CD4-positive, CD25-positive, alpha-beta regulatory T cell (primary cell): ENCODE measurements around the gene RBP5. TPM values are rescaled to one million over a fixed set of nuclear protein-coding genes. Genes with fewer than 3 reads are reported as not detected.

Experiments
- ATAC-seq, 2 donors: fragments of 150-1000 bp; cut with Tn5 transposase; one replicate each; pipeline ENCODE4 v1.10.0; 2021; ENCODE audit warnings: low read depth in 2 of 2, moderate number of reproducible peaks in 2 of 2, moderate library complexity in 1 of 2
- DNase-seq, 3 donors: peaks; one replicate each; pipeline versions ENCODE4 v3.0.0 to v3.0.0-alpha.2; 2012 to 2022; ENCODE audit warnings: mixed read lengths in 1 of 3
- H3K27ac ChIP-seq: one replicate; pipeline ENCODE4 v1.7.0; 2013; ENCODE audit warnings: mild to moderate bottlenecking, low read length; ENCODE audit not compliant: insufficient read depth, poor library complexity, severe bottlenecking
- H3K27me3 ChIP-seq: one replicate; pipeline ENCODE4 v1.7.0; 2013; ENCODE audit warnings: low read length; ENCODE audit not compliant: control insufficient read depth, insufficient read depth
- H3K36me3 ChIP-seq: one replicate; pipeline ENCODE4 v1.7.0; 2013; ENCODE audit warnings: mild to moderate bottlenecking, low read length, moderate library complexity; ENCODE audit not compliant: control insufficient read depth, insufficient read depth
- H3K4me1 ChIP-seq: 2 replicates; pipeline ENCODE4 v1.7.0; 2013; ENCODE audit warnings: mild to moderate bottlenecking, low read length; ENCODE audit not compliant: insufficient read depth, control insufficient read depth, poor library complexity, severe bottlenecking
- H3K4me3 ChIP-seq: one replicate; pipeline ENCODE4 v1.7.0; 2013; ENCODE audit warnings: low read depth, mild to moderate bottlenecking, low read length, moderate library complexity
- H3K9me3 ChIP-seq, 2 experiments: 1 replicate in 1 of 2; 2 replicates in 1 of 2; pipeline ENCODE4 v1.7.0; 2013; ENCODE audit warnings: low read length in 2 of 2, mild to moderate bottlenecking in 1 of 2, moderate library complexity in 1 of 2; ENCODE audit not compliant: control insufficient read depth in 2 of 2
- H3K27ac Mint-ChIP-seq, 3 donors: one replicate each; pipeline ENCODE4 v1.8.0; 2020 to 2022; ENCODE audit warnings: mild to moderate bottlenecking in 3 of 3, mixed read lengths in 3 of 3, moderate library complexity in 2 of 3
- H3K27me3 Mint-ChIP-seq: one replicate; pipeline ENCODE4 v1.8.0; 2022; ENCODE audit warnings: mild to moderate bottlenecking, mixed read lengths
- H3K36me3 Mint-ChIP-seq: one replicate; pipeline ENCODE4 v1.8.0; 2020; ENCODE audit warnings: mixed read lengths
- H3K4me1 Mint-ChIP-seq, 4 donors: one replicate each; pipeline ENCODE4 v1.8.0; 2020 to 2022; ENCODE audit warnings: mixed read lengths in 4 of 4, mild to moderate bottlenecking in 1 of 4
- H3K4me3 Mint-ChIP-seq, 4 donors: one replicate each; pipeline ENCODE4 v1.8.0; 2020 to 2022; ENCODE audit warnings: mild to moderate bottlenecking in 4 of 4, mixed read lengths in 4 of 4, moderate library complexity in 3 of 4
- H3K9me3 Mint-ChIP-seq, 7 donors: one replicate each; pipeline ENCODE4 v1.8.0; 2020 to 2022; ENCODE audit warnings: mixed read lengths in 7 of 7, mild to moderate bottlenecking in 3 of 7, moderate library complexity in 2 of 7
- polyA plus RNA-seq, 4 donors: library from polyadenylated mRNA; unstranded; fragments of 300-500 nt; fragmentation: Illumina TruSeq; gene quantifications; one replicate each; pipeline ENCODE4 v1.2.3, GENCODE V29; 2021
- total RNA-seq: library from RNA; stranded (reverse); gene quantifications from one replicate; pipeline ENCODE4 v1.2.3, GENCODE V29; 2022

RBP5 gene
- total and polyA plus RNA-seq, 5 donors from 2014 or later = not detected

- Histone ChIP-seq H3K27me3 (no peaks in the 10 kb centered on the region), H3K4me1 (no peaks in the 10 kb centered on the region), H3K27ac (no peak overlapping the region), H3K9me3 (no peaks in the 10 kb centered on the region), H3K4me3 (no peak overlapping the region), H3K36me3 (peaks cover 53% of the 10 kb centered on the region)
- DNase-seq (no peak), ATAC-seq (no peak)
- Mint-ChIP-seq H3K27ac (peak overlapping the region in 2 of 3 donors; percentile 31 to 76), H3K9me3 (no peaks in the 10 kb centered on the region), H3K4me3 (no peak overlapping the region), H3K27me3 (no peaks in the 10 kb centered on the region), H3K36me3 (peaks cover 29% of the 10 kb centered on the region), H3K4me1 (peaks cover 0 to 4% (median 0%) of the 10 kb centered on the region in 4 donors)
These were observed 25.4 kb upstream of the RBP5 start for GRCh38 chr12:7154042-7154441.

- H3K36me3 Mint-ChIP-seq = peaks cover 41% of the 10 kb centered on the region
- H3K4me1 Mint-ChIP-seq = peaks cover 0 to 4% (median 0%) of the 10 kb centered on the region in 4 donors
- no peaks in the 10 kb centered on the region for H3K9me3 Mint-ChIP-seq
- H3K4me3 Mint-ChIP-seq = no peak overlapping the region
- peak overlapping the region in 1 of 3 donors; percentile 66 for H3K27ac Mint-ChIP-seq
- Histone ChIP-seq H3K27ac (no peak overlapping the region), H3K4me3 (no peak overlapping the region), H3K36me3 (peaks cover 61% of the 10 kb centered on the region), H3K27me3 (no peaks in the 10 kb centered on the region), H3K9me3 (no peaks in the 10 kb centered on the region), H3K4me1 (no peaks in the 10 kb centered on the region)
- H3K27me3 Mint-ChIP-seq = no peaks in the 10 kb centered on the region
- DNase-seq (no peak), ATAC-seq (no peak)
These were observed 24.1 kb upstream of the RBP5 start for GRCh38 chr12:7152818-7153217.

GRCh38 chr12:7151532-7151931, 22.8 kb upstream of the RBP5 start:
- Mint-ChIP-seq H3K36me3 (peaks cover 40% of the 10 kb centered on the region), H3K4me1 (peaks cover 0 to 4% (median under 1%) of the 10 kb centered on the region in 4 donors), H3K27ac (no peak overlapping the region), H3K4me3 (no peak overlapping the region), H3K27me3 (no peaks in the 10 kb centered on the region), H3K9me3 (no peaks in the 10 kb centered on the region)
- H3K27ac ChIP-seq = no peak overlapping the region
- DNase-seq (no peak), ATAC-seq (no peak)
- no peak overlapping the region for H3K4me3 ChIP-seq
- no peaks in the 10 kb centered on the region for H3K9me3 ChIP-seq
- H3K27me3 ChIP-seq = no peaks in the 10 kb centered on the region
- peaks cover 64% of the 10 kb centered on the region for H3K36me3 ChIP-seq
- no peaks in the 10 kb centered on the region for H3K4me1 ChIP-seq

GRCh38 chr12:7150841-7151240, 22.2 kb upstream of the RBP5 start:
- H3K4me1 Mint-ChIP-seq = peaks cover 0 to 4% (median 1%) of the 10 kb centered on the region in 4 donors
- H3K27me3 ChIP-seq = no peaks in the 10 kb centered on the region
- H3K9me3 Mint-ChIP-seq = no peaks in the 10 kb centered on the region
- no peak overlapping the region for H3K4me3 Mint-ChIP-seq
- no peaks in the 10 kb centered on the region for H3K27me3 Mint-ChIP-seq
- DNase-seq = no peak
- H3K27ac Mint-ChIP-seq = no peak overlapping the region
- H3K4me3 ChIP-seq = no peak overlapping the region
- peaks cover 69% of the 10 kb centered on the region for H3K36me3 ChIP-seq
- no peaks in the 10 kb centered on the region for H3K4me1 ChIP-seq
- H3K36me3 Mint-ChIP-seq = peaks cover 46% of the 10 kb centered on the region
- no peak for ATAC-seq
- no peaks in the 10 kb centered on the region for H3K9me3 ChIP-seq
- no peak overlapping the region for H3K27ac ChIP-seq

GRCh38 chr12:7150356-7150755, 21.7 kb upstream of the RBP5 start:
- no peaks in the 10 kb centered on the region for H3K4me1 ChIP-seq
- H3K4me3 Mint-ChIP-seq = no peak overlapping the region
- no peaks in the 10 kb centered on the region for H3K9me3 ChIP-seq
- H3K27me3 ChIP-seq = no peaks in the 10 kb centered on the region
- H3K9me3 Mint-ChIP-seq = no peaks in the 10 kb centered on the region
- H3K27ac ChIP-seq = no peak overlapping the region
- H3K36me3 Mint-ChIP-seq = peaks cover 49% of the 10 kb centered on the region
- no peaks in the 10 kb centered on the region for H3K27me3 Mint-ChIP-seq
- ATAC-seq (no peak), DNase-seq (no peak)
- no peak overlapping the region for H3K27ac Mint-ChIP-seq
- peaks cover 0 to 4% (median 2%) of the 10 kb centered on the region in 4 donors for H3K4me1 Mint-ChIP-seq
- no peak overlapping the region for H3K4me3 ChIP-seq
- H3K36me3 ChIP-seq = peaks cover 67% of the 10 kb centered on the region

- no peak overlapping the region for H3K4me3 ChIP-seq
- no peaks in the 10 kb centered on the region for H3K27me3 Mint-ChIP-seq
- ATAC-seq (no peak), DNase-seq (no peak)
- no peaks in the 10 kb centered on the region for H3K27me3 ChIP-seq
- H3K4me3 Mint-ChIP-seq = no peak overlapping the region
- no peaks in the 10 kb centered on the region for H3K9me3 Mint-ChIP-seq
- H3K4me1 ChIP-seq = no peaks in the 10 kb centered on the region
- H3K36me3 ChIP-seq = peaks cover 51% of the 10 kb centered on the region
- H3K4me1 Mint-ChIP-seq = peaks cover 0 to 3% (median under 1%) of the 10 kb centered on the region in 4 donors
- H3K9me3 ChIP-seq = no peaks in the 10 kb centered on the region
- H3K27ac ChIP-seq = no peak overlapping the region
- H3K36me3 Mint-ChIP-seq = peaks cover 38% of the 10 kb centered on the region
- no peak overlapping the region for H3K27ac Mint-ChIP-seq
These were observed 18.2 kb upstream of the RBP5 start for GRCh38 chr12:7146906-7147305.

- Histone ChIP-seq H3K27me3 (no peaks in the 10 kb centered on the region), H3K4me3 (no peak overlapping the region), H3K9me3 (no peaks in the 10 kb centered on the region), H3K4me1 (no peaks in the 10 kb centered on the region), H3K36me3 (peaks cover 45% of the 10 kb centered on the region), H3K27ac (no peak overlapping the region)
- no peak for DNase-seq
- Mint-ChIP-seq H3K9me3 (no peaks in the 10 kb centered on the region), H3K4me3 (no peak overlapping the region), H3K27ac (peak overlapping the region in 2 of 3 donors; percentile 20 to 48), H3K36me3 (peaks cover 43% of the 10 kb centered on the region), H3K4me1 (peaks cover 0 to 3% (median under 1%) of the 10 kb centered on the region in 4 donors), H3K27me3 (no peaks in the 10 kb centered on the region)
- ATAC-seq = no peak
These were observed 17.5 kb upstream of the RBP5 start for GRCh38 chr12:7146228-7146627.

GRCh38 chr12:7145671-7146070, 17.0 kb upstream of the RBP5 start:
- Mint-ChIP-seq H3K27me3 (no peaks in the 10 kb centered on the region), H3K36me3 (peaks cover 43% of the 10 kb centered on the region), H3K27ac (peak overlapping the region in 2 of 3 donors; percentile 20 to 48), H3K9me3 (no peaks in the 10 kb centered on the region), H3K4me3 (no peak overlapping the region), H3K4me1 (peaks cover 0 to 3% (median under 1%) of the 10 kb centered on the region in 4 donors)
- no peaks in the 10 kb centered on the region for H3K27me3 ChIP-seq
- peaks cover 40% of the 10 kb centered on the region for H3K36me3 ChIP-seq
- no peaks in the 10 kb centered on the region for H3K4me1 ChIP-seq
- no peak for DNase-seq
- no peak overlapping the region for H3K4me3 ChIP-seq
- ATAC-seq = no peak
- H3K9me3 ChIP-seq = no peaks in the 10 kb centered on the region
- H3K27ac ChIP-seq = no peak overlapping the region
